ENCODE data around the gene RXRA. TPM values are rescaled to one million over a fixed set of nuclear protein-coding genes. Genes with fewer than 3 reads are reported as not detected.

RXRA gene
- total and polyA plus RNA-seq, 10 of the 15 experiments (the other 5 are each of a cell fraction or from before 2014, with no cell fraction given), result 0.89 to 36.8 (median 11.1) TPM

GRCh38 chr9:134316449-134317160 lies 9.7 kb upstream of the RXRA start (continued):
- no peak for TF ChIP-seq MEF2A (IDR thresholded peaks at IDR 0.05; ENCODE audit: insufficient read depth, low read depth, low read length)
- TF ChIP-seq BACH1 (IDR thresholded peaks at IDR 0.05; ENCODE audit: borderline replicate concordance), result no peak
- TF ChIP-seq PBX3 (IDR thresholded peaks at IDR 0.05; ENCODE audit: insufficient replicate concordance, low read depth, low read length), result peak; percentile 59
- no peak for TF ChIP-seq EGR1 (IDR thresholded peaks at IDR 0.05; ENCODE audit: borderline replicate concordance in 1 of 2, low read depth in 2 of 2, low read length in 2 of 2)
- no peak for TF ChIP-seq REST (IDR thresholded peaks at IDR 0.05; ENCODE audit: low read depth, low read length)
- TF ChIP-seq, protein P1, sequence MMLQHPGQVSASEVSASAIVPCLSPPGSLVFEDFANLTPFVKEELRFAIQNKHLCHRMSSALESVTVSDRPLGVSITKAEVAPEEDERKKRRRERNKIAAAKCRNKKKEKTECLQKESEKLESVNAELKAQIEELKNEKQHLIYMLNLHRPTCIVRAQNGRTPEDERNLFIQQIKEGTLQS (IDR thresholded peaks at IDR 0.05; ENCODE audit: borderline replicate concordance, extremely low read depth, low read depth, low read length), result no peak

All from GM12878 (cell line).